GM12864 (cell line): Measurements from ENCODE around the gene TGM2.

Experiments used
- DNase-seq: peaks from one replicate; pipeline ENCODE4 v3.0.0-alpha.2; 2011; ENCODE audit warnings: low read depth
- H3K4me3 ChIP-seq: 2 replicates; pipeline ENCODE4 v1.5.1; 2011; ENCODE audit warnings: mild to moderate bottlenecking, low read depth, low read length, control low read depth
- CTCF ChIP-seq: IDR thresholded peaks from 2 replicates; pipeline ENCODE4 v1.5.1; 2011; ENCODE audit warnings: low read depth, mild to moderate bottlenecking, moderate library complexity, low read length, control low read depth, inconsistent platforms; ENCODE audit errors: missing control alignments

TGM2 gene

GRCh38 chr20:38135651-38136420 lies 29.2 kb downstream of the TGM2 start:
- DNase-seq, result no peak
- no peak overlapping the region for H3K4me3 ChIP-seq
- TF ChIP-seq CTCF, result no peak

- TF ChIP-seq CTCF, result no peak
- H3K4me3 ChIP-seq, result no peak overlapping the region
- no peak for DNase-seq
These were observed 29.8 kb downstream of the TGM2 start for GRCh38 chr20:38135271-38135650.

GRCh38 chr20:38134427-38135270 lies 30.4 kb downstream of the TGM2 start:
- no peak overlapping the region for H3K4me3 ChIP-seq
- TF ChIP-seq CTCF, result no peak
- no peak for DNase-seq

- no peak for TF ChIP-seq CTCF
- no peak overlapping the region for H3K4me3 ChIP-seq
- DNase-seq, result no peak
These were observed 31.2 kb downstream of the TGM2 start for GRCh38 chr20:38133680-38134426.

- no peak for TF ChIP-seq CTCF
- no peak for DNase-seq
- no peak overlapping the region for H3K4me3 ChIP-seq
These were observed 32.1 kb downstream of the TGM2 start for GRCh38 chr20:38132910-38133501.

GRCh38 chr20:38132156-38132909 lies 32.7 kb downstream of the TGM2 start:
- no peak for TF ChIP-seq CTCF
- DNase-seq, result no peak
- H3K4me3 ChIP-seq, result no peak overlapping the region
